HUES48 (cell line): ENCODE measurements around the gene RNF224.
A peak's percentile ranks its signal among the peaks of the same experiment; 100 is the strongest.

Experiments
- H3K27ac ChIP-seq: one replicate; pipeline ENCODE4 v1.7.0; 2013; ENCODE audit warnings: low read depth, low read length, inconsistent platforms
- H3K27me3 ChIP-seq: 2 replicates; pipeline ENCODE4 v1.6.1; 2013; ENCODE audit warnings: mild to moderate bottlenecking, low read length; ENCODE audit not compliant: control insufficient read depth, insufficient read depth
- H3K36me3 ChIP-seq: 2 replicates; pipeline ENCODE4 v1.6.1; 2013; ENCODE audit warnings: low read length; ENCODE audit not compliant: control insufficient read depth, insufficient read depth
- H3K4me1 ChIP-seq: 2 replicates; pipeline ENCODE4 v1.6.1; 2013; ENCODE audit warnings: mild to moderate bottlenecking, low read length; ENCODE audit not compliant: control insufficient read depth, insufficient read depth
- H3K4me3 ChIP-seq: 2 replicates; pipeline ENCODE4 v1.5.1; 2013; ENCODE audit warnings: mild to moderate bottlenecking, low read depth, low read length
- H3K9ac ChIP-seq: 2 replicates; pipeline ENCODE4 v1.6.1; 2013; ENCODE audit warnings: mild to moderate bottlenecking, low read depth, low read length, moderate library complexity
- H3K9me3 ChIP-seq: 2 replicates; pipeline ENCODE4 v1.6.1; 2013; ENCODE audit warnings: low read length; ENCODE audit not compliant: control insufficient read depth, insufficient read depth

The RNF224 gene

GRCh38 chr9:137216188-137216965 lies 10.9 kb upstream of the RNF224 start:
- H3K4me3 ChIP-seq: no peak overlapping the region
- H3K27ac ChIP-seq: no peak overlapping the region
- H3K9me3 ChIP-seq: no peaks in the 10 kb centered on the region
- no peaks in the 10 kb centered on the region for H3K27me3 ChIP-seq
- H3K36me3 ChIP-seq: peaks cover 34% of the 10 kb centered on the region
- H3K4me1 ChIP-seq: no peaks in the 10 kb centered on the region
- no peak overlapping the region for H3K9ac ChIP-seq

- no peak overlapping the region for H3K9ac ChIP-seq
Measured at GRCh38 chr9:137217276-137218211, 9.8 kb upstream of the RNF224 start.

GRCh38 chr9:137218212-137218753 lies 9.0 kb upstream of the RNF224 start:
- H3K36me3 ChIP-seq: peaks cover 32% of the 10 kb centered on the region
- H3K4me1 ChIP-seq: no peaks in the 10 kb centered on the region
- no peaks in the 10 kb centered on the region for H3K9me3 ChIP-seq
- H3K27ac ChIP-seq: peak overlapping the region; percentile 35
- H3K9ac ChIP-seq: no peak overlapping the region
- H3K4me3 ChIP-seq: no peak overlapping the region
- peaks cover 5% of the 10 kb centered on the region for H3K27me3 ChIP-seq

More at GRCh38 chr9:137217276-137218211, 9.8 kb upstream of the RNF224 start:
- H3K9me3 ChIP-seq: no peaks in the 10 kb centered on the region
- no peaks in the 10 kb centered on the region for H3K4me1 ChIP-seq
- H3K27ac ChIP-seq: no peak overlapping the region
- H3K4me3 ChIP-seq: no peak overlapping the region
- peaks cover 34% of the 10 kb centered on the region for H3K36me3 ChIP-seq
- H3K27me3 ChIP-seq: peaks cover under 1% of the 10 kb centered on the region; the same call in 1 of the 2 replicates

- Histone ChIP-seq H3K9me3 (no peaks in the 10 kb centered on the region), H3K4me3 (no peak overlapping the region), H3K27ac (peak overlapping the region; percentile 35), H3K4me1 (no peaks in the 10 kb centered on the region), H3K27me3 (peaks cover 5% of the 10 kb centered on the region), H3K36me3 (peaks cover 26% of the 10 kb centered on the region), H3K9ac (no peak overlapping the region)
Measured at GRCh38 chr9:137218754-137219271, 8.5 kb upstream of the RNF224 start.

- no peak overlapping the region for H3K9ac ChIP-seq
- H3K4me3 ChIP-seq: no peak overlapping the region
- H3K27me3 ChIP-seq: peaks cover 5% of the 10 kb centered on the region
- no peak overlapping the region for H3K27ac ChIP-seq
- H3K9me3 ChIP-seq: no peaks in the 10 kb centered on the region
- H3K36me3 ChIP-seq: peaks cover 18% of the 10 kb centered on the region
- H3K4me1 ChIP-seq: peaks cover 3% of the 10 kb centered on the region; the same call in 1 of the 2 replicates
Measured at GRCh38 chr9:137219757-137220316, 7.5 kb upstream of the RNF224 start.

GRCh38 chr9:137220317-137221094 lies 6.8 kb upstream of the RNF224 start:
- peaks cover 5% of the 10 kb centered on the region for H3K27me3 ChIP-seq
- H3K4me1 ChIP-seq: peaks cover 3% of the 10 kb centered on the region; the same call in 1 of the 2 replicates
- no peak overlapping the region for H3K9ac ChIP-seq
- H3K27ac ChIP-seq: no peak overlapping the region
- no peak overlapping the region for H3K4me3 ChIP-seq
- H3K36me3 ChIP-seq: peaks cover 12% of the 10 kb centered on the region
- H3K9me3 ChIP-seq: no peaks in the 10 kb centered on the region

- H3K27ac ChIP-seq: no peak overlapping the region
- H3K9me3 ChIP-seq: no peaks in the 10 kb centered on the region
- peaks cover 5% of the 10 kb centered on the region for H3K27me3 ChIP-seq
- H3K36me3 ChIP-seq: peaks cover 6% of the 10 kb centered on the region
- H3K9ac ChIP-seq: no peak overlapping the region
- no peak overlapping the region; the same call in 1 of the 2 replicates for H3K4me3 ChIP-seq
- H3K4me1 ChIP-seq: peaks cover 3% of the 10 kb centered on the region; the same call in 1 of the 2 replicates
Measured at GRCh38 chr9:137221095-137221505, 6.2 kb upstream of the RNF224 start.

GRCh38 chr9:137221506-137222111 lies 5.7 kb upstream of the RNF224 start:
- H3K9ac ChIP-seq: no peak overlapping the region; the same call in 1 of the 2 replicates
- H3K36me3 ChIP-seq: peaks cover 1% of the 10 kb centered on the region; the same call in 1 of the 2 replicates
- no peaks in the 10 kb centered on the region for H3K9me3 ChIP-seq
- peaks cover 3% of the 10 kb centered on the region; the same call in 1 of the 2 replicates for H3K4me1 ChIP-seq
- peaks cover 5% of the 10 kb centered on the region for H3K27me3 ChIP-seq
- H3K27ac ChIP-seq: no peak overlapping the region
- peak overlapping the region; percentile 55 for H3K4me3 ChIP-seq

- no peaks in the 10 kb centered on the region; the same call in 1 of the 2 replicates for H3K36me3 ChIP-seq
- H3K9me3 ChIP-seq: no peaks in the 10 kb centered on the region
- H3K27me3 ChIP-seq: peaks cover 5% of the 10 kb centered on the region
- H3K4me1 ChIP-seq: peaks cover 3% of the 10 kb centered on the region; the same call in 1 of the 2 replicates
- H3K9ac ChIP-seq: no peak within 1 kb of the TSS; the same call in 1 of the 2 replicates
- peak within 1 kb of the TSS; percentile 94 for H3K4me3 ChIP-seq
- H3K27ac ChIP-seq: no peak within 1 kb of the TSS
Measured at GRCh38 chr9:137222190-137223077, 4.9 kb upstream of the RNF224 start, which contains the start of gene RNF208. Gene RNF208 (minus strand): TSS chr9:137222240. CDS start chr9:137221212, 1,028 bp downstream.
